Midbrain (tissue), 1 donor: ENCODE results near the gene KRT82.
A peak's percentile ranks its signal among the peaks of the same experiment; 100 is the strongest.

ENCODE experiments used
- DNase-seq: peaks from one replicate; lab custom pipeline; 2025; lab: John Stamatoyannopoulos, UW

KRT82 gene

GRCh38 chr12:52383331-52383730 lies 22.8 kb downstream of the KRT82 start:
- no peak for DNase-seq

- no peak for DNase-seq
Observed at GRCh38 chr12:52382854-52383253, 23.3 kb downstream of the KRT82 start.

GRCh38 chr12:52381206-52381605 lies 24.9 kb downstream of the KRT82 start:
- DNase-seq, result no peak

- peak; percentile 33 for DNase-seq
Observed at GRCh38 chr12:52380271-52380694, 25.9 kb downstream of the KRT82 start.

- no peak for DNase-seq
Observed at GRCh38 chr12:52379536-52379935, 26.6 kb downstream of the KRT82 start.

GRCh38 chr12:52378091-52378490 lies 28.0 kb downstream of the KRT82 start:
- DNase-seq, result no peak

- no peak for DNase-seq
Observed at GRCh38 chr12:52377266-52377665, 28.9 kb downstream of the KRT82 start.

GRCh38 chr12:52372216-52373154 lies 33.6 kb downstream of the KRT82 start:
- peak; percentile 85 for DNase-seq

- no peak for DNase-seq
Observed at GRCh38 chr12:52371716-52372115, 34.4 kb downstream of the KRT82 start.

GRCh38 chr12:52370926-52371608 lies 35.1 kb downstream of the KRT82 start:
- peak; percentile 84 for DNase-seq

GRCh38 chr12:52369809-52370208 lies 36.3 kb downstream of the KRT82 start:
- DNase-seq, result no peak

- no peak for DNase-seq
Observed at GRCh38 chr12:52369211-52369610, 36.9 kb downstream of the KRT82 start.

GRCh38 chr12:52368508-52368907 lies 37.6 kb downstream of the KRT82 start:
- no peak for DNase-seq

GRCh38 chr12:52367876-52368275 lies 38.3 kb downstream of the KRT82 start:
- no peak for DNase-seq

GRCh38 chr12:52366738-52367485 lies 39.2 kb downstream of the KRT82 start, which contains the start of gene KRT85:
Gene KRT85, minus strand, starts transcription at chr12:52367481. Its CDS starts 76 bp downstream, at chr12:52367405.
- DNase-seq, result no peak

- no peak for DNase-seq
Observed at GRCh38 chr12:52364901-52365489, 41.1 kb downstream of the KRT82 start.

- DNase-seq, result no peak
Observed at GRCh38 chr12:52364061-52364460, 42.1 kb downstream of the KRT82 start.

GRCh38 chr12:52363111-52363679 lies 42.9 kb downstream of the KRT82 start:
- no peak for DNase-seq

GRCh38 chr12:52362118-52362726 lies 43.9 kb downstream of the KRT82 start:
- DNase-seq, result no peak

GRCh38 chr12:52361553-52361952 lies 44.6 kb downstream of the KRT82 start:
- DNase-seq, result no peak

- DNase-seq, result no peak
Observed at GRCh38 chr12:52360663-52361271, 45.4 kb downstream of the KRT82 start.
